Left renal cortex interstitium (tissue), 4 donors: ENCODE results near the gene PHACTR2. TPM values are rescaled to one million over a fixed set of nuclear protein-coding genes. Genes with fewer than 3 reads are reported as not detected.
"Not testable (repeated sequence)": the region's sequence is repeated elsewhere in the genome, so short reads cannot be mapped to it uniquely, and the experiment has no call there.

ENCODE experiments used
- DNase-seq, 4 donors: peaks; one replicate each; pipeline ENCODE4 v3.0.0-alpha.2; 2013; ENCODE audit warnings: low read depth in 4 of 4, low spot score in 2 of 4, missing footprints in 1 of 4
- polyA plus RNA-seq, 4 donors: library from polyadenylated mRNA; unstranded; fragments of 120-200 nt; gene quantifications; one replicate each; pipeline ENCODE4 v1.2.1, GENCODE V29; 2013; ENCODE audit not compliant: insufficient read length in 4 of 4

PHACTR2 gene
- polyA plus RNA-seq, 4 donors = 30.0 to 36.7 (median 33.4) TPM

DNA sequence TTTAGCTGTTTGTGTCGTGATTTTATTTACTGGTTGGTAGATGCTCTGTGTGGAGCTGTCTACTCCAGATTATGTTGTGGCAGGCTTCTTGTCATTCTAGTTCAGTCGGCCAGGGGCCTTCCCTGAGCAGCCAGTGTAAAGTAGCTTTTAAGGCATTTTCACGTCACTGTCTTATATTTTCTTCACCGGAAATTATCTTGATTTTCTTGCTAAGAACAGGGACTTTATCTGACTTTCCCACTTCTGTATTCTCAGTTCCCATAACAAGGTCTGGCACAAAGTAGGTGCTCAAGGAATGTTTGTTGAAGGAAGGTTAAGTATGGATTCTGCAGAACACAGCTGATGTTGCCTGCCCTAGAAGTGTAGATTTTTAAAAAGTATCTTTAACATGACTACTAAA is 166.2 kb downstream of the PHACTR2 start:
- no peak for DNase-seq

DNA sequence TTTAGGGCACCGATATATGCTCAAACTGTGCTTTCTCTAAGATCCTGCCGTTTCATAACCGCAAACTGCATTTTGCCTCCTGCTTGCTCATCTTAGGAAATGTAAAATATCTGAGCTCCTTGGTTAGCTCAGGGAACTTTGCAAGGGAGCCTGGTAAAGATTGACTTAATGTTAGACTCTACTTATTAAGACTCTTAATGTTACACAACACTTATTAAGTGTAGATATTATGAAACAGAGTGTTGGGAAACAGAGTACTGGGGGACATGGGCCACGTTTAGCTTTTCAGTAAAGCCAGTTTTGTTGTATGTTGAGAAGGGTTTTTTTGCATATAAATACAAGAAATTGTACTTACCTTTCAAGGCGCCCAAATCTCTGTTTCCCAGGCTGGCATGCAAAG is 167.3 kb downstream of the PHACTR2 start:
- no peak for DNase-seq

DNA sequence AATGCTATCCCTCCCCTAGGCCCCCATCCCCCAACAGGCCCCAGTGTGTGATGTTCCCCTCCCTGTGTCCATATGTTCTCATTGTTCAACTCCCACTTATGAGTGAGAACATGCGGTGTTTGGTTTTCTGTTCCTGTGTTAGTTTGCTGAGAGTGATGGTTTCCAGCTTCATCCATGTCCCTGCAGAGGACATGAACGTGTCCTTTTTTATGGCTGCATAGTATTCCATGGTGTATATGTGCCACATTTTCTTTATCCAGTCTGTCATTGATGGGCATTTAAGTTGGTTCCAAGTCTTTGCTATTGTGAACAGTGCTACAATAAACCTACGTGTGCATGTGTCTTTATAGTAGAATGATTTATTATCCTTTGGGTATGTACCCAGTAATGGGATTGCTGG is 173.9 kb downstream of the PHACTR2 start:
- DNase-seq = not testable (repeated sequence)

DNA sequence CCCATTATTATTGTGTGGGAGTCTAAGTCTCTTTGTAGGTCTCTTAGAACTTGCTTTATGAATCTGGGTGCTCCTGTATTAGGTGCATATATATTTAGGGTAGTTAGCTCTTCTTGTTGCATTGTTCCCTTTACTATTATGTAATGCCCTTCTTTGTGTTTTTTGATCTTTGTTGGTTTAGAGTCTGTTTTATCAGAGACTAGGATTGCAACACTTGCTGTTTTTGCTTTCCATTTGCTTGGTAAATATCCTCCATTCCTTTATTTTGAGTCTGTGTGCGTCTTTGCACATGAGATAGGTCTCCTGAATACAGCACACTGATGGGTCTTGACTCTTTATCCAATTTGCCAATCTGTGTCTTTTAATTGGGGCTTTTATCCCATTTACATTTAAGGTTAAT is 177.3 kb downstream of the PHACTR2 start:
- not testable (repeated sequence) for DNase-seq

DNA sequence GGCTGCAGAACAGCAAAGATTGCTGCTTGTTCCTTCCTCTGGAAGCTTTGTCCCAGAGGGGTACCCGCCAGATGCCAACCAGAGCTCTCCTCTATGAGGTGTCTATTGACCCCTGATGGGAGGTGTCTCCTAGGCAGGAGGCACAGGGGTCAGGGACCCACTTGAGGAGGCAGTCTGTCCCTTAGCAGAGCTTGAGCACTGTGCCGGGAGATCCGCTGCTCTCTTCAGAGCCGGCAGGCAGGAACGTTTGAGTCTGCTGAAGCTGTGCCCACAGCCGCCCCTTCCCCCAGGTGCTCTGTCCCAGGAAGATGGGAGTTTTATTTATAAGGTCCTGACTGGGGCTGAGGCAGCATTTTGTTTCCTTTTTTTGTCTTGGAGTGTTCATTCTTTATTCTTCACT is 179.0 kb downstream of the PHACTR2 start:
- not testable (repeated sequence) for DNase-seq

DNA sequence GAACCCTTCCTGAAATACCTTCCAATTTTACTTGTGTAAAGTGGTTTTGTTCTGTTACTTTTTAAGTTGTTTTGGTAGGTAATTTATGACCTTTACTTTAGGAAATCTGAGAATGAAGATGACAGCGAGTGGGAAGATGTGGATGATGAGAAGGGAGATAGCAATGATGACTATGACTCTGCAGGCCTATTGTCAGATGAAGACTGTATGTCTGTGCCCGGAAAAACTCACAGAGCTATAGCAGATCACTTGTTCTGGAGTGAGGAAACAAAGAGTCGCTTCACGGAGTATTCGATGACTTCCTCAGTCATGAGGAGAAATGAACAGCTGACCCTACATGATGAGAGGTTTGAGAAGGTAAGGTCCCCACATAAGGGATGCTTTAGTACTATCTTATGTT is 179.9 kb downstream of the PHACTR2 start:
- DNase-seq = no peak

DNA sequence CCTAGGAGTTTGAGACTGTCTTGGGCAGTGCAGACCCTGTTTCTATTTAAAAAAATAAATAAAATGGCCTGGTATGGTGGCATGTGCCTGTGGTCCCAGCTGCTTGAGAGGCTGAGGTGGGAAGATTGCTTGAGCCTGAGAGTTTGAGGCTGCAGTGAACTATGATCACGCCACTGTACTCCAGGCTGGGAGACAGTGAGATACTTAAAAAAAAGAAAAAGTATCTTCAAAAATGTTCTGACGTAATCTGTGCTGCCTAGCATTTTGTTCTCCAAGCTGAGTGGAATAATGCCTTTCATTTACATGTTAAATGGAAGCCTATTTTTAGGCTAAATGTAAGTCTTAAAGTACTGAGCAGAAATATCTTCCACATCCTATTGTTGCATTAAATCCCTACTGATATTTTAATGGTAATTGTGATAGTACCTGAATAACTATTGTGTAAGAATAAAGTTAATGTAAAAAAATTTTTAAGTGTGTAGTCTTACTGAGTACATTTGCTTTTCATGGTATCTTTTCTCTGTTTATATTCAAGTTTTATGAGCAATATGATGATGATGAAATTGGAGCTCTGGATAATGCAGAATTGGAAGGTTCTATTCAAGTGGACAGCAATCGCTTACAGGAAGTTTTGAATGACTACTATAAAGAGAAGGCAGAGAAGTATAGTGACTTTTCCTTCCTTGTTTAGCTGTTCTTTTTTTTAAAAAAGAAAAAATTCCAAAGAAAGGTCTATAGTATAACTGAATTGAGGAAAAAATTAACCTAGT is 182.3 kb downstream of the PHACTR2 start:
- no peak for DNase-seq

DNA sequence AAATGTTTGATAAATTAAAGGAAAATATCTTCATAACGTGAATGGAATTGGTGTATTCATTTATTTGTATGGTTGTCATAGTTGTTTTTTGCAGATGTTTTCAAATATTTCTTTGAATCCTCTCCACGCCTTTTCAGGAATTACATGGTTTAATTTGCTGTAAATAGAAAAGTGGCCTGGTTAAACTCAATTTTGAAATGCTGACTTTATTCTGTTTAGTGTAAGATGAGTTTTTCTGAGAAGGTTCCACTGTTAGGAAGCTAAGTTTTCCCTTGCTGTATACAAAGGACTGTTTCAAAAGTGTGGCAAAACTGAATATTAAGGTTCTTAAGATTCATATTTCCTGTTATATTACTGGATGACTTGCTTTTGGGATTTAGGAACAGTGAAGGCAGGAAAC is 186.0 kb downstream of the PHACTR2 start:
- no peak for DNase-seq

DNA sequence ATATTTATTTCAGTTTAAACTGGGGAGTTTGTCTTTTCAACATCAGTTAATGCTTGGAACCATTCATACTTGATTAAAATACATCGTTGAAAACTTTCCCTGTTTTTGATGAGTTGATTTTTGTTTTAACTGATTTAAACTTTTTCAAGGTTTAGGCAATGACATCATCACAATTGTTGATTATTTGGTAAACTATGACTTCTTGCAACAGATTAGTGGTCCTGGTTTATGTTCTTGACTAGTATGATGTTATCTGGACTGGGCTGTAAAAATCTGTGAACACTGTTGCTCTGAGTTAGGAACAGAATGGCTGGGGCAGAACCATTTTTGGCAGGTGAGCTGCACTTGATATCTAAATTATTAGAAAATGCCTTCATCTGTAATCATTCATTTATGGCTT is 186.5 kb downstream of the PHACTR2 start, which contains the start of gene ZC2HC1B:
TSS of gene ZC2HC1B (plus strand) at position 241 of the 400 bp plus-strand sequence. CDS start at position 307, 66 bp downstream.
- no peak for DNase-seq

DNA sequence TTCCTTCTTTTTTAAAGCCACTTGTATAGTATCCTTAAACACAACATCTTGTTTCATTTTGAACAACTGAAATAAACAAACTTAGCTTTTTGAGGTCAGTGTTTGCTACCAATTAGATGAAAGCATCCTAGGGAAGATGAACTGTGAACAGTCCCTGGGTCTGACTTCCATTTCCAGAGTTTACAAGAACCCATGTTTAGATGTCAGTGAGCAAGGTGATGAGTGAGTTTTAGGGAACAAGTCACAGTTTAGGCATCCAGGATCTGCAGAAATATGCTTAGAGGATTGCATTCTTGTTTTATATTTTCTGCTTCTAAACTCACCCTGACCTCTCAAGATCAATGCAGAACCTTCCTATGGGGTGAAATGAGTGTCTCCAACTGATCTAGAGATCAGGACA is 189.5 kb downstream of the PHACTR2 start:
- no peak for DNase-seq

DNA sequence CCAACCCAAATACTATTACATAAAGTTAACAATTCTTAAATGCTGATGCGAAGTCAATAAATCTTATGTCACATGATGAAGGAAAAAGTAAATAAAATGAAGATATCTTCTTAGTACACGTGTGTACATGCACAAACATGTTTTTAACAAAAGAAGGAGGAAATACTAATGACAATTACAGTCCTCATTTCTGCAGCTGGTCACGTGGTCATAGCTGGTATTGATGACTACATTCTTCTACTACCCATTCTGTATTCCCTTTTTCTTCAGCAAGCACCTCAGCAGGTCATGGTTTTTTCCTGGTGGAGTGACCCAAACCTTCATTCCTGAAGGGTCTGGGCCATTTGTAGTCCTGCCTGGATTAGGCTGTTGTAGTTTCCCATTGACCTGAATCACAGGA is 191.0 kb downstream of the PHACTR2 start:
- DNase-seq = not testable (repeated sequence)

DNA sequence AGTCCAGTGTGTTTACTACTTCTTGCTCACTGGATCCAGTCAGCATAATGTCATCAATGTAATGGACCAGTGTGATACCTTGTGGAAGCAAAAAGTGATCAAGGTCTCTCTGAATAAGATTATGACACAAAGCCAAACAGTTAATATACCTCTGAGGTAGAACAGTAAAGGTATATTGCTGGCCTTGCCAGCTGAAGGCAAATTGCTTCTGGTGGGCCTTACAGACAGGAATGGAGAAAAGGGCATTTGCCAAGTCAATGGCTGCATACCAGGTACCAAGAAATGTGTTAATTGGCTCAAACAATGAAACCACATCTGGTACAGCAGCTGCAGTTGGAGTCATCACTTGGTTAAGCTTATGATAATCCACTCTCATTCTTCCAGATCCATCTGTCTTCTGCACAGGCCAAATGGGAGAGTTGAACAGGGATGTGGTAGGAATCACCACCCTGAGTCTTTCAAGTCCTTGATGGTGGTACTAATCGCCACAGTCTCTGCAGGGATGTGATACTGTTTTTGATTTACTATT is 193.5 kb downstream of the PHACTR2 start:
- not testable (repeated sequence) for DNase-seq

DNA sequence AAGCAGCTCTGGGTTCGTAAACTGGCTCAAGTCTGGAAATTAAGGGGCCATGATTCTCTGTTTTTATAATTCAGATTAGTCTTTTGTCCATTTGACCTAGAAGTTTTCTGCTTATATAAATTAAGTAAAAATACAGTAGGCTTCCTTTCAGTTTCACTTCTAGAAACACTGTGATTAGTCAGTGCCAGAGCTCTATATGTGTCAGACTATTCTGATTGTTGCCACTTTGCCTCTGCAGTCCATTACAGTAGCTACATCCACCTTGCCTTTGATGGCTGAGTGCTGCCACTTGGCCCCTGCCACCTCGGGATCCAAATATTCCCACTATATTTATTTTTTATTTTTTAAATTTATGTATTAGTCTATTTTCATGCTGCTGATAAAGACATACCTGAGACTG is 194.4 kb downstream of the PHACTR2 start:
- no peak for DNase-seq

DNA sequence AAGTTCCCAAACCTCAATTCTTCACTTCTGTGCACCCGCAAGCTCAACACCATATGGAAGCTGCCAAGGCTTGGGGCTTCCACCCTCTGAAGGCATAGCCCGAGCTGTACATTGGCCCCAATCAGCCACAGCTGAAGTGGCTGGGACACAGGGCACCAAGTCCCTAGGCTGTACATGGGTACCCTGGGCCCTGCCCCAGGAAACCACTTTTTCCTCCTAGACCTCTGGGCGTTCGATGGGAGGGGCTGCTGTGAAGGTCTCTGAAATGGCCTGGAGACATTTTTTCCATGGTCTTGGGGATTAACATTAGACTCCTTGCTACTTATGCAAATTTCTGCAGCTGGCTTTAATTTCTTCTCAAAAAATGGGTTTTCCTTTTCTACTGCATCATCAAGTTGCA is 195.8 kb downstream of the PHACTR2 start:
- not testable (repeated sequence) for DNase-seq

DNA sequence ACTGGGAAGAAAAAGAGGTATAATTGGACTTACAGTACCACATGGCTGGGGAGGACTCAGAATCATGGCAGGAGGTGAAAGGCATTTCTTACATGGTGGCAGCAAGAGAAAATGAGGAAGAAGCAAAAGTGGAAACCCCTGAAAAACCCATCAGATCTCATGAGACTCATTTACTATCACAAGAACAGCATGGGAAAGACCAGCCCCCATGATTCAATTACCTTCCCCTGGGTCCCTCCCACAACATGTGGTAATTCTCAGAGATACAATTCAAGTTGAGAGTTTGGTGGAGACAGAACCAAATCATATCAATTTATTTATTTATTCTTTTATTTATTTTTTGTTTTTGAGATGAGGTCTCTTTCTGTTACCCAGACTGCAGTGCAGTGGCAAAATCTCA is 196.7 kb downstream of the PHACTR2 start:
- DNase-seq = not testable (repeated sequence)

DNA sequence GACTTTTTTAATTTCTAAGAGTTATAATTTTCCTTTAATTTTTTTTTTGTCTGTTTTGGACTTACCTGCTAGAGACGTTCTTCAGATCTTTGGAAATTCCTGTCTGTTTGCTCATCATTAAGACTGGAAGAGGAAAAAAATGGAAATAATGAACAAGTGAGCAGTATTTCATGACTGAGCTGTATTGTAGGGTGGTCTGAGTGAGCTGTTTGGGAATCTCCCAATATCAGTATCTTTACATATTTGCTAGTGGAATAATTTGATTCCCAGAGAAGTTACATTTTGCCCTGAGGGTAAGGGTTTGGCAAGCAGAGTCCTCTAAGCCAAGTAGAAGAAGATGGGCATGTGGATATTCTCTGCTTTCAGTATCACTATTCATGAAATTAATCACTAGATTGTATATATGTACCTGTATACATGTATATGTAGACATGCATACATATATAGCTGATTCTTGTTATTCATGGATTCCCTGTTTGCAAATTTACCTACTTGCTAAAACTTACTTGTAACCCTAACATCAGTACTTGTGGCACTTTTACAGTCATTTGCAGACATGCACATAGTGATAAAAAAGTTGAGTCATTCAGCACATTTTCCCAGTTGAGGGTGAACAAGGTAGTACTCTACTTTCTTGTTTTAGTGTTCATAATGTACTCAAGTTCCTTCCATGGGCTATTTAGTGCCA is 200.0 kb downstream of the PHACTR2 start:
- DNase-seq = no peak

DNA sequence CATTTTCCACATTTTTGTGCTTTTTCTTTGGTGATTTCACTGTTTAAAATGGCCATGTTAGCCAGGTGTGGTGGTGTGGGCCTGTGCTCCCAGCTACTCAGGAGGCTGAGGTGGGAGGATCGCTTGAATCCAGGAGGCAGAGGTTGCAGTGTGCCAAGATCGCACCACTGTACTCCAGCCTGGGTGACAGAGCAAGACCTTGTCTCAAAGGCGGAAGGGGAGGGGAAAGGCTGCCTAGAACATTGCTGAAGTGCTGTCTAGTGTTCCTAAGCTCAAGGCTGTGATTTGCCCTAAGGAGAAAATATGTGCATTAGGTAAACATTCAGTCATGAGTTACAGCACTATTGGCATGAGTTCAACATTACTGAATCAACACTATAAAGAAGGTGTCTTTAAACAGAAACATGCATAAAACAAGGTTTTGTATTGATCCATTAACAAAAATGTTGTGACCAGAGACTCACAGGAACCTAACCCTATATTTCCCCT is 200.6 kb downstream of the PHACTR2 start:
- DNase-seq = no peak

DNA sequence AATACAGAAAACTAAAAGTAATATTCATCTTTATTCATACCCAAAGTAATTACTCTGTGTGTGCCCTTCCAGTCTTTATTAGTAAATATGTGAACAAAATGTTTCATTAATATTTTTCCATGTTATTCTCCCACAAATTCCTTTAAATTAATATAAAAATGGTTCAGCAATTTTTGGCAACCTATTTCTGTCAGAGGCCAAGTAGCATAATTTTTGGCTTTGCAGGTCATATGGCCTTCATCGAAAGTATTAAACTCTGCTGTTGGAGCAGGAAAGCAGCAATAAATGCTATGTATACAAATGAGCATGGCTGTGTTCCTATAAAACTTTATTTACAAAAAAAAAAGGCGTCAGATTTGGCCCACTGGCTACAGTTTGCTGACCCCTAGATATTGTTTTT is 202.6 kb downstream of the PHACTR2 start:
- DNase-seq = no peak
